PC-3 (cell line): Measurements from ENCODE around the gene SLC25A47.

Experiments
- EZH2 ChIP-seq: fragments of 300-600 bp; sonication (generic); IDR thresholded peaks from one replicate; pipeline ENCODE4 v1.6.1; 2017; ENCODE audit warnings: antibody characterized with exemption, mild to moderate bottlenecking, low read length; ENCODE audit not compliant: unreplicated experiment
- TF ChIP-seq, protein P1 (sequence below): fragments of 300-600 bp; sonication (generic); conservative IDR thresholded peaks from 2 replicates; pipeline ENCODE4 v1.5.1; 2017; ENCODE audit warnings: antibody characterized with exemption, low read depth, mild to moderate bottlenecking, low read length

DNA sequence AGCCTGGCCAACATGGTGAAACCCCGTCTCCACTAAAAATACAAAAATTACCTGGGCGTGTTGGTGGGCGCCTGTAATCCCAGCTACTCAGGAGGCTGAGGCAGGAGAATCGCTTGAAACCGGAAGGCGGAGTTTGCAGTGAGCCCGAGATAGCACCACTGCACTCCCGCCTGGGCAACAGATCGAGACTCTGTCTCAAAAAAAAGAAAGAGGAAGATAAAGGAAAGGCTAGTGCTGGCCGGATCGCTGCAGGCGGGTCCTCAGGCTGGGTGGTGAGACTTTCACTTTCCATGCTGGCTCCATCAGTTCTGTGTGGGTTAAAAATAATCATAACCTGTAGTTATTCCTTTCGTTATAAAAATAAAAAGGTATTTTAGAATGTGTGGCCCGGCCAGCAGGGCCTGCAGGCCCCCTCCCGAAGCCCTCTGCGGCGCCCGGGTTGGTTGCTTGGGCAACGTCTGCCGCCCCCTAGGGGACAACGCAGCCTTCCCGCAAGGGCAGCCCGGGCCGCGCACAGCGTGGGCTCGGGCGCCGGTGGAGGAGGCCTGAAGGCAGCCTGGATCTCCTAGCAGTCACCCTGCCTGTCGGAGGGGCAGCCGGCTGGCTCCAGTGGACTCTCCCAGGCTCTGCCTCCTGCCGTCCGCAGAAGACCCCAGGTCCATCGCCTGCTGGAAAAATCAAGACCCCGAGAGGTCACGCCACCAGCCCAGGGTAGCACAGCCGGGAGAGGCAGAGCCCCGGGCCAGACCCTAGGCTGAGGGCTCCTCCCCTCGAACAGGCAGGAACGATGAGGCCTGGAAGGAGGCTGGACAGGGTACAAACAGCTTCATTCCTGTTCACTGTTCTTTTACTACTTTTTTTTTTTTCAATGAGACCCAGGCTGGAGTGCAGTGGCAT, 5.0 kb upstream of the SLC25A47 start:
- TF ChIP-seq, protein P1, sequence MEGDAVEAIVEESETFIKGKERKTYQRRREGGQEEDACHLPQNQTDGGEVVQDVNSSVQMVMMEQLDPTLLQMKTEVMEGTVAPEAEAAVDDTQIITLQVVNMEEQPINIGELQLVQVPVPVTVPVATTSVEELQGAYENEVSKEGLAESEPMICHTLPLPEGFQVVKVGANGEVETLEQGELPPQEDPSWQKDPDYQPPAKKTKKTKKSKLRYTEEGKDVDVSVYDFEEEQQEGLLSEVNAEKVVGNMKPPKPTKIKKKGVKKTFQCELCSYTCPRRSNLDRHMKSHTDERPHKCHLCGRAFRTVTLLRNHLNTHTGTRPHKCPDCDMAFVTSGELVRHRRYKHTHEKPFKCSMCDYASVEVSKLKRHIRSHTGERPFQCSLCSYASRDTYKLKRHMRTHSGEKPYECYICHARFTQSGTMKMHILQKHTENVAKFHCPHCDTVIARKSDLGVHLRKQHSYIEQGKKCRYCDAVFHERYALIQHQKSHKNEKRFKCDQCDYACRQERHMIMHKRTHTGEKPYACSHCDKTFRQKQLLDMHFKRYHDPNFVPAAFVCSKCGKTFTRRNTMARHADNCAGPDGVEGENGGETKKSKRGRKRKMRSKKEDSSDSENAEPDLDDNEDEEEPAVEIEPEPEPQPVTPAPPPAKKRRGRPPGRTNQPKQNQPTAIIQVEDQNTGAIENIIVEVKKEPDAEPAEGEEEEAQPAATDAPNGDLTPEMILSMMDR, result peak; percentile 52
- no peak for TF ChIP-seq EZH2
